K562 (cell line): ENCODE data around the gene AEN. TPM values are rescaled to one million over a fixed set of nuclear protein-coding genes. Genes with fewer than 3 reads are reported as not detected.

Experiments used
- CC2D1A ChIP-seq: fragments of 450-650 bp; IDR thresholded peaks from 2 replicates; pipeline ENCODE4 v1.6.1; 2017; ENCODE audit warnings: mild to moderate bottlenecking
- FOXA3 ChIP-seq, 2 experiments: fragments of 450-650 bp in 1 of 2; sonication (generic) in 1 of 2; formaldehyde crosslinking; IDR thresholded peaks in 1 of 2; conservative IDR thresholded peaks in 1 of 2; 2 replicates each; pipeline versions ENCODE4 v1.4.0 to v1.8.0; 2020 to 2022; ENCODE audit warnings: mild to moderate bottlenecking in 2 of 2, missing genetic modification reagents in 1 of 2
- MEF2D ChIP-seq: conservative IDR thresholded peaks from 2 replicates; pipeline ENCODE4 v1.6.1; 2016; ENCODE audit warnings: low read depth, missing genetic modification characterization, missing compliant biosample characterization
- MYC ChIP-seq, 2 experiments: fragments of 250-450 bp in 1 of 2; sonication (Bioruptor Pico) in 1 of 2; IDR thresholded peaks; 2 replicates each; pipeline versions ENCODE4 v1.5.1 to v1.6.1; 2012 to 2021; ENCODE audit warnings: low read depth in 2 of 2, borderline replicate concordance in 1 of 2, improper control_type of control experiment in 1 of 2, low read length in 1 of 2, mild to moderate bottlenecking in 1 of 2, moderate library complexity in 1 of 2
- MYNN ChIP-seq, 2 experiments: sonication (generic); formaldehyde crosslinking in 1 of 2; IDR thresholded peaks; 2 replicates each; pipeline versions ENCODE4 v1.5.0 to v1.6.1; 2016 to 2020; ENCODE audit warnings: antibody characterized with exemption in 1 of 2, missing genetic modification reagents in 1 of 2
- POLR2AphosphoS5 ChIP-seq: IDR thresholded peaks from 2 replicates; pipeline ENCODE4 v1.6.1; 2011; ENCODE audit warnings: mild to moderate bottlenecking, low read depth, low read length, moderate library complexity; ENCODE audit not compliant: control insufficient read depth, insufficient read depth
- PRMT5 ChIP-seq: sonication (generic); formaldehyde crosslinking; IDR thresholded peaks from 2 replicates; pipeline ENCODE4 v1.5.0; 2020; ENCODE audit warnings: missing genetic modification reagents
- PRPF4 ChIP-seq: fragments of 200-400 bp; formaldehyde crosslinking; IDR thresholded peaks from one replicate; pipeline ENCODE4 v1.6.1; 2017; ENCODE audit warnings: low read length, low read depth, mild to moderate bottlenecking; ENCODE audit not compliant: insufficient read depth, poor library complexity, severe bottlenecking
- SIN3B ChIP-seq: fragments of 450-650 bp; IDR thresholded peaks from 2 replicates; pipeline ENCODE4 v1.6.1; 2017; ENCODE audit warnings: low read depth, mild to moderate bottlenecking, moderate library complexity
- SMARCC2 ChIP-seq: fragments of 450-650 bp; IDR thresholded peaks from 2 replicates; pipeline ENCODE4 v1.6.1; 2017; ENCODE audit warnings: antibody characterized with exemption, moderate library complexity, mild to moderate bottlenecking, low read depth
- SUPT5H ChIP-seq: fragments of 450-650 bp; IDR thresholded peaks from 2 replicates; pipeline ENCODE4 v1.6.1; 2016
- ZNF408 ChIP-seq: fragments of 250-450 bp; sonication (Bioruptor Pico); IDR thresholded peaks from 2 replicates; pipeline ENCODE4 v1.4.0; 2020; ENCODE audit warnings: low read depth, mild to moderate bottlenecking, moderate library complexity
- ZNF507 ChIP-seq: conservative IDR thresholded peaks from 2 replicates; pipeline ENCODE4 v1.6.1; 2017; ENCODE audit warnings: missing genetic modification characterization, missing compliant biosample characterization
- polyA plus RNA-seq, 8 experiments: library from polyadenylated mRNA; depleted of rRNA in 4 of 8; stranded (reverse) in 5 of 8; unstranded in 3 of 8; fragments of >200 nt; fragmentation: Nextera tagmentation in 2 of 8; fragmentation: Illumina TruSeq in 1 of 8; extraction: Ambion mirVana in 2 of 8; extraction: Trizol in 1 of 8; gene quantifications; 2 replicates each; pipeline versions ENCODE4 v1.2.1 to v1.2.3, GENCODE V29; 2011 to 2014; ENCODE audit warnings: inconsistent platforms in 1 of 8, missing spikeins in 1 of 8
- total RNA-seq, 7 experiments: library from RNA; depleted of rRNA in 6 of 7; stranded (reverse); fragments of >200 nt in 6 of 7; fragmentation: Illumina TruSeq in 2 of 7; extraction: Trizol in 2 of 7; gene quantifications; 2 replicates each; pipeline versions ENCODE4 v1.2.1 to v1.2.3, GENCODE V29; 2011 to 2021; ENCODE audit warnings: low replicate concordance in 1 of 7
- TF ChIP-seq, protein P1 (sequence below): sonication (generic); formaldehyde crosslinking; IDR thresholded peaks from 2 replicates; pipeline ENCODE4 v1.8.0; 2022; ENCODE audit warnings: missing genetic modification reagents, mild to moderate bottlenecking, moderate library complexity, borderline replicate concordance
- TF ChIP-seq, protein P2 (sequence below): fragments of 250-450 bp; sonication (Bioruptor Pico); IDR thresholded peaks from 2 replicates; pipeline ENCODE4 v1.4.0; 2020
- TF ChIP-seq, protein P3 (sequence below), 2 experiments: fragments of 200-800 bp in 1 of 2; sonication (Bioruptor generic) in 1 of 2; sonication (generic) in 1 of 2; formaldehyde crosslinking in 1 of 2; IDR thresholded peaks in 1 of 2; conservative IDR thresholded peaks in 1 of 2; 2 replicates each; pipeline versions ENCODE4 v1.5.0 to v1.6.1; 2016 to 2020; ENCODE audit warnings: missing compliant biosample characterization in 1 of 2, missing genetic modification characterization in 1 of 2, missing genetic modification reagents in 1 of 2

The AEN gene
- total and polyA plus RNA-seq, 9 of the 15 experiments (the other 6 are each of a cell fraction or from before 2014, with no cell fraction given) = 9.0 to 51.0 (median 32.8) TPM

DNA sequence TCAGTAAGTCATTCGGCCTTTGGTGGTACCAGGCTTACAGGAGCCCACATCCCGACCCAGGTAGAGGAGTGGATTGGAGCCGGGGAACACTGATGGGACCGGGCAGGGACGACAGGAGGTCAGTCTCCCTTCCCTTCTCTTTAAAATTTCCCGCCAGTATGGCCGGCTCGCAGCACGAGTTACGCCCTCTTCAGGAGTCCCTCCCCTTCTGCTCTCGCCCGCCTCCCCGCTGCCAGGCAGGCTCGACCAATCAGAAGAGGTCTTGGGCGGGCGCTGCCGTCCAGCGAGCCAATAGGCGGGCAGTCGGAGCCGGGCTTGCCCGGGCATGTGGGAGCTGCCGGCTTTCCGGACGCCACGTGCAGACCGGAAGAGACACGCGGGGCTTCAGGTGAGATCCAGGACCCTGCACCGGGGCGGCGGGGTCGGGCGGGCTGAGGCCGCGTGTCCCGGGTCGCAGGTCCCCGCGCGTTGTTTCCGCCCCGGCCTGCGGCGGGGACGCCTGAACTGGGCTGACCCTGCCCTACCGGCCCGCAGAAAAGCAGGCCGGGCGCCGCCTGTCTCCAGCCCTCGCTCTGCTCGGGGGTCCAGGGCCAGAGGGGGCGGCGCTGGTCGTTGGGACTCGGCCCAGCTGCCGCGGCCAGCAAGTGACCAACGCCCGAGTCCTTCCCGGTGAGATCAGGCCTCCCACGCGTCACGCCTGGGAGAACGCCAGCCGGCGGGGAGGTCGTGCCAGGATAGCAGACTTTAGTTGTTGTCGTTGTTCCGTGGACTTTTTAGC, at the start of gene AEN (continued):
- TF ChIP-seq, protein P1, sequence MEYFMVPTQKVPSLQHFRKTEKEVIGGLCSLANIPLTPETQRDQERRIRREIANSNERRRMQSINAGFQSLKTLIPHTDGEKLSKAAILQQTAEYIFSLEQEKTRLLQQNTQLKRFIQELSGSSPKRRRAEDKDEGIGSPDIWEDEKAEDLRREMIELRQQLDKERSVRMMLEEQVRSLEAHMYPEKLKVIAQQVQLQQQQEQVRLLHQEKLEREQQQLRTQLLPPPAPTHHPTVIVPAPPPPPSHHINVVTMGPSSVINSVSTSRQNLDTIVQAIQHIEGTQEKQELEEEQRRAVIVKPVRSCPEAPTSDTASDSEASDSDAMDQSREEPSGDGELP (CRISPR knock-in tag) = peak; percentile 75; the same call in 1 of the 2 replicates
- TF ChIP-seq POLR2AphosphoS5 (peak; percentile 66), MYC (IDR thresholded peaks at IDR 0.05; ENCODE audit: low read depth, low read length) (peak; percentile 98), MYC (CRISPR knock-in tag; IDR thresholded peaks at IDR 0.05; ENCODE audit: borderline replicate concordance, low read depth) (peak; percentile 83), PRPF4 (peak; percentile 61), MEF2D (tag) (no peak), SIN3B (0 out of 2 replicates have a peak, but pooled peaks have one; percentile 13), SUPT5H (peak; percentile 56; the same call in 1 of the 2 replicates), ZNF408 (CRISPR knock-in tag) (no peak), MYNN (IDR thresholded peaks at IDR 0.05) (no peak), MYNN (CRISPR knock-in tag; IDR thresholded peaks at IDR 0.05) (no peak), FOXA3 (CRISPR knock-in tag; conservative IDR thresholded peaks at IDR 0.05 in 1 of 2, IDR thresholded peaks at IDR 0.05 in 1 of 2) (peak in 1 of 2 experiments; percentile 19; a peak in 2 of 4 replicates), PRMT5 (no peak), ZNF507 (tag) (no peak), SMARCC2 (no peak), CC2D1A (no peak)
- TF ChIP-seq, protein P2, sequence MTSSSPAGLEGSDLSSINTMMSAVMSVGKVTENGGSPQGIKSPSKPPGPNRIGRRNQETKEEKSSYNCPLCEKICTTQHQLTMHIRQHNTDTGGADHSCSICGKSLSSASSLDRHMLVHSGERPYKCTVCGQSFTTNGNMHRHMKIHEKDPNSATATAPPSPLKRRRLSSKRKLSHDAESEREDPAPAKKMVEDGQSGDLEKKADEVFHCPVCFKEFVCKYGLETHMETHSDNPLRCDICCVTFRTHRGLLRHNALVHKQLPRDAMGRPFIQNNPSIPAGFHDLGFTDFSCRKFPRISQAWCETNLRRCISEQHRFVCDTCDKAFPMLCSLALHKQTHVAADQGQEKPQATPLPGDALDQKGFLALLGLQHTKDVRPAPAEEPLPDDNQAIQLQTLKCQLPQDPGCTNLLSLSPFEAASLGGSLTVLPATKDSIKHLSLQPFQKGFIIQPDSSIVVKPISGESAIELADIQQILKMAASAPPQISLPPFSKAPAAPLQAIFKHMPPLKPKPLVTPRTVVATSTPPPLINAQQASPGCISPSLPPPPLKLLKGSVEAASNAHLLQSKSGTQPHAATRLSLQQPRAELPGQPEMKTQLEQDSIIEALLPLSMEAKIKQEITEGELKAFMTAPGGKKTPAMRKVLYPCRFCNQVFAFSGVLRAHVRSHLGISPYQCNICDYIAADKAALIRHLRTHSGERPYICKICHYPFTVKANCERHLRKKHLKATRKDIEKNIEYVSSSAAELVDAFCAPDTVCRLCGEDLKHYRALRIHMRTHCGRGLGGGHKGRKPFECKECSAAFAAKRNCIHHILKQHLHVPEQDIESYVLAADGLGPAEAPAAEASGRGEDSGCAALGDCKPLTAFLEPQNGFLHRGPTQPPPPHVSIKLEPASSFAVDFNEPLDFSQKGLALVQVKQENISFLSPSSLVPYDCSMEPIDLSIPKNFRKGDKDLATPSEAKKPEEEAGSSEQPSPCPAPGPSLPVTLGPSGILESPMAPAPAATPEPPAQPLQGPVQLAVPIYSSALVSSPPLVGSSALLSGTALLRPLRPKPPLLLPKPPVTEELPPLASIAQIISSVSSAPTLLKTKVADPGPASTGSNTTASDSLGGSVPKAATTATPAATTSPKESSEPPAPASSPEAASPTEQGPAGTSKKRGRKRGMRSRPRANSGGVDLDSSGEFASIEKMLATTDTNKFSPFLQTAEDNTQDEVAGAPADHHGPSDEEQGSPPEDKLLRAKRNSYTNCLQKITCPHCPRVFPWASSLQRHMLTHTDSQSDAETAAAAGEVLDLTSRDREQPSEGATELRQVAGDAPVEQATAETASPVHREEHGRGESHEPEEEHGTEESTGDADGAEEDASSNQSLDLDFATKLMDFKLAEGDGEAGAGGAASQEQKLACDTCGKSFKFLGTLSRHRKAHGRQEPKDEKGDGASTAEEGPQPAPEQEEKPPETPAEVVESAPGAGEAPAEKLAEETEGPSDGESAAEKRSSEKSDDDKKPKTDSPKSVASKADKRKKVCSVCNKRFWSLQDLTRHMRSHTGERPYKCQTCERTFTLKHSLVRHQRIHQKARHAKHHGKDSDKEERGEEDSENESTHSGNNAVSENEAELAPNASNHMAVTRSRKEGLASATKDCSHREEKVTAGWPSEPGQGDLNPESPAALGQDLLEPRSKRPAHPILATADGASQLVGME = peak; percentile 70; the same call in 1 of the 2 replicates
- TF ChIP-seq, protein P3, sequence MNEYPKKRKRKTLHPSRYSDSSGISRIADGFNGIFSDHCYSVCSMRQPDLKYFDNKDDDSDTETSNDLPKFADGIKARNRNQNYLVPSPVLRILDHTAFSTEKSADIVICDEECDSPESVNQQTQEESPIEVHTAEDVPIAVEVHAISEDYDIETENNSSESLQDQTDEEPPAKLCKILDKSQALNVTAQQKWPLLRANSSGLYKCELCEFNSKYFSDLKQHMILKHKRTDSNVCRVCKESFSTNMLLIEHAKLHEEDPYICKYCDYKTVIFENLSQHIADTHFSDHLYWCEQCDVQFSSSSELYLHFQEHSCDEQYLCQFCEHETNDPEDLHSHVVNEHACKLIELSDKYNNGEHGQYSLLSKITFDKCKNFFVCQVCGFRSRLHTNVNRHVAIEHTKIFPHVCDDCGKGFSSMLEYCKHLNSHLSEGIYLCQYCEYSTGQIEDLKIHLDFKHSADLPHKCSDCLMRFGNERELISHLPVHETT (CRISPR knock-in tag; conservative IDR thresholded peaks at IDR 0.05 in 1 of 2, IDR thresholded peaks at IDR 0.05 in 1 of 2) = peak in 1 of 2 experiments; percentile 73; a peak in 2 of 4 replicates
